ENCODE results near the gene TBL1X.

DNA sequence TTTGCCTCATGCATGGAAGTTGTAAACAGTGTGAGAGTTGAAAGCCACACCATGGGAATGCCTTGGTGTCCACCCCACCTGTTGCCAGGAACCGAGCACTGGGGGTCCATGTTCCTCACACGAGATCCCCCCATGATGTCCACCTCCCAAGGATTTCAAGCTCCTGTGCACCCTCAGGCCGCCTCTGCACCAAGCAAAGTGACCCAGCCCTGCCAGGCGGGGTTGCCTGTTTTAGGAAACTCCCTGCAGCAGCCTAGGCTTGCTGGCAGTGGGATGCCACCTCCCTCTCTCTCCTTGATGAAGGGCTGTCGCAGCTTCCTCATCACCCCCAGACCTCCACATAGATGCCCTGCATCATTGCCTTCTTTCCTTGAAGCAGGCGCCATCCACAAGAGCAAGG lies 218.0 kb downstream of the TBL1X start:
- TF ChIP-seq POLR2A (IDR thresholded peaks at IDR 0.05): no peak
- TF ChIP-seq, protein P1, sequence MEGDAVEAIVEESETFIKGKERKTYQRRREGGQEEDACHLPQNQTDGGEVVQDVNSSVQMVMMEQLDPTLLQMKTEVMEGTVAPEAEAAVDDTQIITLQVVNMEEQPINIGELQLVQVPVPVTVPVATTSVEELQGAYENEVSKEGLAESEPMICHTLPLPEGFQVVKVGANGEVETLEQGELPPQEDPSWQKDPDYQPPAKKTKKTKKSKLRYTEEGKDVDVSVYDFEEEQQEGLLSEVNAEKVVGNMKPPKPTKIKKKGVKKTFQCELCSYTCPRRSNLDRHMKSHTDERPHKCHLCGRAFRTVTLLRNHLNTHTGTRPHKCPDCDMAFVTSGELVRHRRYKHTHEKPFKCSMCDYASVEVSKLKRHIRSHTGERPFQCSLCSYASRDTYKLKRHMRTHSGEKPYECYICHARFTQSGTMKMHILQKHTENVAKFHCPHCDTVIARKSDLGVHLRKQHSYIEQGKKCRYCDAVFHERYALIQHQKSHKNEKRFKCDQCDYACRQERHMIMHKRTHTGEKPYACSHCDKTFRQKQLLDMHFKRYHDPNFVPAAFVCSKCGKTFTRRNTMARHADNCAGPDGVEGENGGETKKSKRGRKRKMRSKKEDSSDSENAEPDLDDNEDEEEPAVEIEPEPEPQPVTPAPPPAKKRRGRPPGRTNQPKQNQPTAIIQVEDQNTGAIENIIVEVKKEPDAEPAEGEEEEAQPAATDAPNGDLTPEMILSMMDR (IDR thresholded peaks at IDR 0.05): no peak

All from breast epithelium (tissue), 3 donors.